Measurements from ENCODE around the gene EPB41. TPM values are rescaled to one million over a fixed set of nuclear protein-coding genes. Genes with fewer than 3 reads are reported as not detected.
"Not testable (repeated sequence)": the region's sequence is repeated elsewhere in the genome, so short reads cannot be mapped to it uniquely, and the experiment has no call there.

EPB41 gene
- total and polyA plus RNA-seq, 7 donors, result 13.2 to 35.1 (median 27.1) TPM

DNA sequence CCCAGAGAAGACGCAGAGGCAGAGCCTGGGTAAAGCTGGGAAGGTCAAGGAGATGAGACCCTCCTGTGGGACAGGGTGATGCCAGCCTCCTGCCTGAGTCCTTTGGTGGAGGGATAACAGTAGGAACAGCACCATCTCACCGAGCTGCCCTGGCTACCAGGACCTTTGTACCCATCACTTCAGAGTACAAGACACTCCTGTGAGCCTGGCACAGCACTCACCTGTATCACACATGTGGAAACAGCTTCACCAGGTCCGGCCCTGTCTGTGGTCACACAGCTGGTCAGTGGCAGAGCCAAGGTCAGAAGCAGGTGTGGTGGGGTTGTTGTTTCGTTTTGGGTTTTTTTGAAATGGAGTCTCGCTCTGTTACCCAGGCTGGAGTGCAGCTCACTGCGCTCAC lies 214.4 kb downstream of the EPB41 start:
- no peaks in the 10 kb centered on the region for H3K9me3 ChIP-seq
- DNase-seq, result no peak
- H3K4me1 ChIP-seq, result peaks cover 0 to 21% (median 16%) of the 10 kb centered on the region in 4 donors
- intact Hi-C loops (cut with DNase I), result loop anchor here (10.0 kb wide), 2 partner anchors 214 to 1576 kb away; partner anchors contain the start of gene EPB41
- H3K36me3 ChIP-seq, result no peaks in the 10 kb centered on the region
- H3K27me3 ChIP-seq, result no peaks in the 10 kb centered on the region
- no peak overlapping the region for H3K4me3 ChIP-seq
- TF ChIP-seq EP300 (IDR thresholded peaks at IDR 0.05) (no peak), POLR2AphosphoS5 (IDR thresholded peaks at IDR 0.05) (no peak), POLR2A (IDR thresholded peaks at IDR 0.05) (no peak)
- TF ChIP-seq, protein P1, sequence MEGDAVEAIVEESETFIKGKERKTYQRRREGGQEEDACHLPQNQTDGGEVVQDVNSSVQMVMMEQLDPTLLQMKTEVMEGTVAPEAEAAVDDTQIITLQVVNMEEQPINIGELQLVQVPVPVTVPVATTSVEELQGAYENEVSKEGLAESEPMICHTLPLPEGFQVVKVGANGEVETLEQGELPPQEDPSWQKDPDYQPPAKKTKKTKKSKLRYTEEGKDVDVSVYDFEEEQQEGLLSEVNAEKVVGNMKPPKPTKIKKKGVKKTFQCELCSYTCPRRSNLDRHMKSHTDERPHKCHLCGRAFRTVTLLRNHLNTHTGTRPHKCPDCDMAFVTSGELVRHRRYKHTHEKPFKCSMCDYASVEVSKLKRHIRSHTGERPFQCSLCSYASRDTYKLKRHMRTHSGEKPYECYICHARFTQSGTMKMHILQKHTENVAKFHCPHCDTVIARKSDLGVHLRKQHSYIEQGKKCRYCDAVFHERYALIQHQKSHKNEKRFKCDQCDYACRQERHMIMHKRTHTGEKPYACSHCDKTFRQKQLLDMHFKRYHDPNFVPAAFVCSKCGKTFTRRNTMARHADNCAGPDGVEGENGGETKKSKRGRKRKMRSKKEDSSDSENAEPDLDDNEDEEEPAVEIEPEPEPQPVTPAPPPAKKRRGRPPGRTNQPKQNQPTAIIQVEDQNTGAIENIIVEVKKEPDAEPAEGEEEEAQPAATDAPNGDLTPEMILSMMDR (IDR thresholded peaks at IDR 0.05), result no peak
- no peak overlapping the region for H3K27ac ChIP-seq
- 64 to 83% methylated on average over 6 of the region's 6 CpGs for WGBS, 2 donors

DNA sequence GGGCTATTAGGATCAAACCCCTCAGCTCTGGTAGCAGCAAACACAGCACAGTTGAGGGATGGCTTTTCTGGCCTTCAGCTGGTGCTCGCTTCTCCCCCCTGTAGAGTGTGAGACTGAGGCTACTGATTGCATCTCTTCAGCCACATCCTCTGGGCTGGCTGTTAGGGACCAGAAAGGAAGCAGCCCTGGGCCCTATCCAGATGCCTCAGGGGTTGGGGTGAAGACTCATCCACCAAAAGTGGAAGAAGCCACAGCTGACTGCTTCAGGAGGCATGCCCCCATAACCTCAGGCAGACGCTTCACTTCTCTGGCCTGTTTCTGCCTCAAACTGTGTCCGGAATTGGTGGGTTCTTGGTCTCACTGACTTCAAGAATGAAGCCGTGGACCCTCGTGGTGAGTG lies 215.5 kb downstream of the EPB41 start:
- DNase-seq, result no peak
- no peak overlapping the region for H3K27ac ChIP-seq
- no peaks in the 10 kb centered on the region for H3K27me3 ChIP-seq
- H3K4me3 ChIP-seq, result no peak overlapping the region
- peaks cover 0 to 24% (median 19%) of the 10 kb centered on the region in 4 donors for H3K4me1 ChIP-seq
- intact Hi-C loops (cut with DNase I), result loop anchor here (10.0 kb wide), 2 partner anchors 215 to 1575 kb away; partner anchors contain the start of gene EPB41
- no peaks in the 10 kb centered on the region for H3K9me3 ChIP-seq
- WGBS, 2 donors, result 89 to 91% methylated on average over 5 of the region's 5 CpGs
- TF ChIP-seq POLR2AphosphoS5 (IDR thresholded peaks at IDR 0.05), result no peak
- TF ChIP-seq, protein P1 (IDR thresholded peaks at IDR 0.05), result no peak
- H3K36me3 ChIP-seq, result no peaks in the 10 kb centered on the region

DNA sequence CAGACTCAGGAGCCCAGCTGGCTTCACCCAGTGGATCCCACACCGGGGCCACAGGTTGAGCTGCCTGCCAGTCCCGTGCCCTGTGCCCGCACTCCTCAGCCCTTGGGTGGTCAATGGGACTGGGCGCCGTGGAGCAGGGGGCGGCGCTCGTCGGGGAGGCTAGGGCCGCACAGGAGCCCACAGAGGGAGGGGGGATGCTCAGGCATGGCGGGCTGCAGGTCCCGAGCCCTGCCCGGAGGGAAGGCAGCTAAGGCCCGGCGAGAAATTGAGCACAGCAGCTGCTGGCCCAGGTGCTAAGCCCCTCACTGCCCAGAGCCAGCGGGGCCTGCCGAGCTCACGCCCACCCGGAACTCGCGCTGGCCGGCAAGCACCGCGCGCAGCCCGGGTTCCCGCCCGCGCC lies 216.7 kb downstream of the EPB41 start:
- H3K36me3 ChIP-seq; intact Hi-C loops (cut with DNase I); DNase-seq; H3K4me3 ChIP-seq; H3K27me3 ChIP-seq; H3K27ac ChIP-seq; H3K9me3 ChIP-seq: not testable (repeated sequence)
- 97% methylated on average over 29 of the region's 29 CpGs for WGBS, 2 donors
- H3K4me1 ChIP-seq, result peaks cover 0 to 12% (median 8%) of the 10 kb centered on the region in 4 donors

DNA sequence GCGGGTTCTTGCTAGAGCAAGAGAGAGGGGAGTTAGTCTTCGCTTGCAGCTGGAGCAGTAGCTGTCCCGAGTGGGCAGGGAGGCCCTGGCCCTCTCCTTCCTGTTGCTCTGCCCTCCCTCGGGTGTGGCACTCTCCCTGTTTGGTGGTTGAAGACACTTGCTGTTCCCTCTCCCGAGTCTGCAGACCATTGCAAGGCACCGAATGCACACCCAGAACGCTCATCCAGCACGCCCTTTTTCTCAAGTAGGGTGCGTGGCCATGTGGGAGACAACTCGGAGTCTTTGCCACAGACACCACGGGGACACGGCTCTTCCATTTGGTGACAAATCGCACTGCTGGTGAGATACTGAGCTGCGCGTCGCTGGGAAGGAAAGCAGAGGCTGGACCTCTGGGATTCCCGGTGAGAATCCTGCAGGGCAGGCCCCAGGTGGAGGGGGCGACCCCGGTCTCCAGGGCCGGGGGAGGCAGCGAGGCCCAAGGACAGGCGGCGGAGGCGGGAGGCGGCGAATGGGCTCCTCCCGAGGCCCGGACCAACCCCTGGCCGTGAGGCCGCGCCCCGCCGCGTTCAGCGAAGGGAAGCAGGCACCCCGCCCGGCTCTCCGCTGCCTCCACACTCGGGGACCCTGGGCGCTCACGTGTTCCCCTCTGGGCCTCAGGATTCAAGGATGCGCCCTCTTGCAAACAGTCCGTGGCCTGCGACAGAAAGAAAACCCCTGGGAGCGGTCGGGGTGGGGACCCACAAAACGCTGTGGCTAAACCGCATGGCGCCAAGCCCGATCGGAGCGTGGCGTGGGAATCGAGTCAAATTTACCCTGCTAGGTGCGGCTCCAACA lies 219.7 kb downstream of the EPB41 start:
- H3K4me1 ChIP-seq, result peaks cover 0 to 15% (median 9%) of the 10 kb centered on the region in 4 donors
- DNase-seq, result no peak
- peak overlapping the region in 2 of 4 donors; percentile 5 to 44 for H3K27ac ChIP-seq
- TF ChIP-seq POLR2AphosphoS5 (IDR thresholded peaks at IDR 0.05), result peak in 1 of 4 donors; percentile 18
- no peak for TF ChIP-seq POLR2A (IDR thresholded peaks at IDR 0.05)
- intact Hi-C loops (cut with DNase I), result no loop called here
- no peaks in the 10 kb centered on the region for H3K27me3 ChIP-seq
- H3K9me3 ChIP-seq, result no peaks in the 10 kb centered on the region
- H3K4me3 ChIP-seq, result no peak overlapping the region
- 50 to 69% methylated on average over 55 of the region's 55 CpGs for WGBS, 2 donors
- H3K36me3 ChIP-seq, result no peaks in the 10 kb centered on the region

DNA sequence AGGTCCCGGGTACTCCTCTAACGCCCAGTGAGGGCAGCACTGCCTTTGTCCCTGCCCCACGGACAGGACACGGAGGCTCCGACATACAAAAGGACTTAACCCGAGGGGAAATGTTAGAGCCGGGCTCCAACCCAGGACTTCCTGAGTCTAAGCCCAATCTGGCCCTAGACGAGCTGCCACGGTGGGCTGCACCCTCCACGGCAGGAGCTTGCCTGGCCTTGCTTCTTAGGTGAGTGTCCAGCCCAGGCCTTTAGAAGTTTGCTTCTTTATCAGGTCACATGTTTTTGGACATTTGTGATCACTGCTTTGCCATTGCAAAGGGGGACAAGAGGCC lies 220.3 kb downstream of the EPB41 start:
- peaks cover 0 to 15% (median 9%) of the 10 kb centered on the region in 4 donors for H3K4me1 ChIP-seq
- no peaks in the 10 kb centered on the region for H3K36me3 ChIP-seq
- H3K27ac ChIP-seq, result no peak overlapping the region
- no peak for DNase-seq
- TF ChIP-seq POLR2A (IDR thresholded peaks at IDR 0.05), result no peak
- H3K27me3 ChIP-seq, result no peaks in the 10 kb centered on the region
- intact Hi-C loops (cut with DNase I), result no loop called here
- WGBS, 2 donors, result 71% methylated on average over 10 of the region's 10 CpGs
- no peaks in the 10 kb centered on the region for H3K9me3 ChIP-seq
- H3K4me3 ChIP-seq, result no peak overlapping the region

DNA sequence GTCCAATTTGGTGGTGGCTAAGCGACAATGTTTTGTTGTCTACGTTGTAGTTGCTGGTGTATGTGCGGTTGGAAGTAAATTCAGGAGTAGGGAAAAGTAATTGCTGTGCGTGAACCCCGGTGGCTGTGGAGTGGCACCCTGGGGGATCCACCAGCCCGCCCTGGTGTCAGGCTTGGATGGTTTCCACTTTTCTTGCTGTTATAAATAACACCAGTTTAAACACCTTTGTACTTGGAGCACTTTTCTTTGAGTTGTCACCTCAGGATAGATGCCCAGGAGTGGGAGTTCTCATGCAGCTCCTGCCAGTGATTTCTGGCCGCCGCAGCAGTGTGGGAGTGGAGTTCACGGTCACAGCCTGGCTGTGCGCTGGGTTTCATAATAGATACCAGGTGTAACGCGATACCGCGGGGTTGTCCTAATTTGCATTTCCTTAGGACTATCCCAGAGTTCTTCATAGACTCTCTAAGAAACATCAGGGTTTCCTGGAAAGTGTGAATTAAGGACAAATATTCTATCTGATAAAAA lies 222.1 kb downstream of the EPB41 start:
- DNase-seq, result no peak
- no peaks in the 10 kb centered on the region for H3K27me3 ChIP-seq
- no peaks in the 10 kb centered on the region for H3K36me3 ChIP-seq
- intact Hi-C loops (cut with DNase I), result no loop called here
- TF ChIP-seq EP300 (IDR thresholded peaks at IDR 0.05) (no peak), POLR2AphosphoS5 (IDR thresholded peaks at IDR 0.05) (no peak), POLR2A (IDR thresholded peaks at IDR 0.05) (no peak)
- TF ChIP-seq, protein P1 (IDR thresholded peaks at IDR 0.05), result no peak
- no peak overlapping the region for H3K27ac ChIP-seq
- 62 to 74% methylated on average over 14 of the region's 14 CpGs for WGBS, 2 donors
- peaks cover 0 to 15% (median 9%) of the 10 kb centered on the region in 4 donors for H3K4me1 ChIP-seq
- H3K9me3 ChIP-seq, result no peaks in the 10 kb centered on the region
- no peak overlapping the region for H3K4me3 ChIP-seq

Measured in sigmoid colon (tissue), 7 donors.